GM18511 (cell line): ENCODE data around the gene LALBA.
"Not testable (repeated sequence)": the region's sequence is repeated elsewhere in the genome, so short reads cannot be mapped to it uniquely, and the experiment has no call there.

Experiments used
- ATAC-seq: cut with Tn5 transposase; IDR thresholded peaks from one replicate; pipeline ENCODE4 v1.9.1; 2021; ENCODE audit warnings: mild to moderate bottlenecking, moderate library complexity; ENCODE audit not compliant: unreplicated experiment

LALBA gene

GRCh38 chr12:48532601-48533000 lies 37.2 kb downstream of the LALBA start:
- no peak for ATAC-seq

- no peak for ATAC-seq
Measured at GRCh38 chr12:48527891-48528670, 41.8 kb downstream of the LALBA start.

- no peak for ATAC-seq
Measured at GRCh38 chr12:48525332-48525731, 44.5 kb downstream of the LALBA start, which contains the start of gene OR8S1. TSS of gene OR8S1 (plus strand) at chr12:48525632. CDS start at chr12:48525632, 0 bp downstream.

GRCh38 chr12:48520381-48520780 lies 49.5 kb downstream of the LALBA start:
- ATAC-seq: not testable (repeated sequence)
